ENCODE measurements around the gene DPH1.

The DPH1 gene

GRCh38 chr17:2056206-2057174 lies 26.5 kb downstream of the DPH1 start:
- Histone ChIP-seq H3F3A (ENCODE audit: control insufficient read depth, insufficient read depth) (peaks cover 6% of the 10 kb centered on the region), H3K4me2 (ENCODE audit: low read length) (peak overlapping the region; percentile 96), H3K79me2 (ENCODE audit: control insufficient read depth, low read length) (no peaks in the 10 kb centered on the region), H3K4me1 (ENCODE audit: control insufficient read depth, low read length) (peaks cover 50% of the 10 kb centered on the region), H4K20me1 (ENCODE audit: control insufficient read depth, insufficient read depth, low read depth, low read length) (peaks cover 9% of the 10 kb centered on the region), H3K9me2 (replicated peaks; ENCODE audit: control insufficient read depth, low read length) (no peaks in the 10 kb centered on the region), H3K27me3 (ENCODE audit: control insufficient read depth, low read length) (peaks cover 72% of the 10 kb centered on the region), H3K9me3 (ENCODE audit: control insufficient read depth, insufficient read depth, low read length) (no peaks in the 10 kb centered on the region), H3K4me3 (ENCODE audit: low read length) (peak overlapping the region; percentile 44), H3K27ac (ENCODE audit: low read depth, low read length) (no peak overlapping the region), H3K36me3 (ENCODE audit: control insufficient read depth, low read length) (no peaks in the 10 kb centered on the region)
- TF ChIP-seq EZH2phosphoT487 (IDR thresholded peaks at IDR 0.05; ENCODE audit: borderline replicate concordance, low read length), result peak; percentile 55; the same call in 1 of the 2 replicates
- TF ChIP-seq, protein P1, sequence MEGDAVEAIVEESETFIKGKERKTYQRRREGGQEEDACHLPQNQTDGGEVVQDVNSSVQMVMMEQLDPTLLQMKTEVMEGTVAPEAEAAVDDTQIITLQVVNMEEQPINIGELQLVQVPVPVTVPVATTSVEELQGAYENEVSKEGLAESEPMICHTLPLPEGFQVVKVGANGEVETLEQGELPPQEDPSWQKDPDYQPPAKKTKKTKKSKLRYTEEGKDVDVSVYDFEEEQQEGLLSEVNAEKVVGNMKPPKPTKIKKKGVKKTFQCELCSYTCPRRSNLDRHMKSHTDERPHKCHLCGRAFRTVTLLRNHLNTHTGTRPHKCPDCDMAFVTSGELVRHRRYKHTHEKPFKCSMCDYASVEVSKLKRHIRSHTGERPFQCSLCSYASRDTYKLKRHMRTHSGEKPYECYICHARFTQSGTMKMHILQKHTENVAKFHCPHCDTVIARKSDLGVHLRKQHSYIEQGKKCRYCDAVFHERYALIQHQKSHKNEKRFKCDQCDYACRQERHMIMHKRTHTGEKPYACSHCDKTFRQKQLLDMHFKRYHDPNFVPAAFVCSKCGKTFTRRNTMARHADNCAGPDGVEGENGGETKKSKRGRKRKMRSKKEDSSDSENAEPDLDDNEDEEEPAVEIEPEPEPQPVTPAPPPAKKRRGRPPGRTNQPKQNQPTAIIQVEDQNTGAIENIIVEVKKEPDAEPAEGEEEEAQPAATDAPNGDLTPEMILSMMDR (IDR thresholded peaks at IDR 0.05; ENCODE audit: low read depth, low read length, poor library complexity, severe bottlenecking), result peak; percentile 44

GRCh38 chr17:2057175-2057759 lies 27.3 kb downstream of the DPH1 start:
- H3K27me3 ChIP-seq (ENCODE audit: control insufficient read depth, low read length), result peaks cover 65% of the 10 kb centered on the region
- H3K4me2 ChIP-seq (ENCODE audit: low read length), result no peak overlapping the region
- H3K4me3 ChIP-seq (ENCODE audit: low read length), result no peak overlapping the region
- no peaks in the 10 kb centered on the region for H3K36me3 ChIP-seq (ENCODE audit: control insufficient read depth, low read length)
- H3K9me3 ChIP-seq (ENCODE audit: control insufficient read depth, insufficient read depth, low read length), result no peaks in the 10 kb centered on the region
- H3K27ac ChIP-seq (ENCODE audit: low read depth, low read length), result no peak overlapping the region
- H3K9me2 ChIP-seq (replicated peaks; ENCODE audit: control insufficient read depth, low read length), result no peaks in the 10 kb centered on the region
- no peaks in the 10 kb centered on the region for H3K79me2 ChIP-seq (ENCODE audit: control insufficient read depth, low read length)
- peak; percentile 35 for TF ChIP-seq EZH2phosphoT487 (IDR thresholded peaks at IDR 0.05; ENCODE audit: borderline replicate concordance, low read length)
- TF ChIP-seq, protein P1 (IDR thresholded peaks at IDR 0.05; ENCODE audit: low read depth, low read length, poor library complexity, severe bottlenecking), result no peak
- H3K4me1 ChIP-seq (ENCODE audit: control insufficient read depth, low read length), result peaks cover 50% of the 10 kb centered on the region
- H4K20me1 ChIP-seq (ENCODE audit: control insufficient read depth, insufficient read depth, low read depth, low read length), result peaks cover 9% of the 10 kb centered on the region
- H3F3A ChIP-seq (ENCODE audit: control insufficient read depth, insufficient read depth), result peaks cover 6% of the 10 kb centered on the region

DNA sequence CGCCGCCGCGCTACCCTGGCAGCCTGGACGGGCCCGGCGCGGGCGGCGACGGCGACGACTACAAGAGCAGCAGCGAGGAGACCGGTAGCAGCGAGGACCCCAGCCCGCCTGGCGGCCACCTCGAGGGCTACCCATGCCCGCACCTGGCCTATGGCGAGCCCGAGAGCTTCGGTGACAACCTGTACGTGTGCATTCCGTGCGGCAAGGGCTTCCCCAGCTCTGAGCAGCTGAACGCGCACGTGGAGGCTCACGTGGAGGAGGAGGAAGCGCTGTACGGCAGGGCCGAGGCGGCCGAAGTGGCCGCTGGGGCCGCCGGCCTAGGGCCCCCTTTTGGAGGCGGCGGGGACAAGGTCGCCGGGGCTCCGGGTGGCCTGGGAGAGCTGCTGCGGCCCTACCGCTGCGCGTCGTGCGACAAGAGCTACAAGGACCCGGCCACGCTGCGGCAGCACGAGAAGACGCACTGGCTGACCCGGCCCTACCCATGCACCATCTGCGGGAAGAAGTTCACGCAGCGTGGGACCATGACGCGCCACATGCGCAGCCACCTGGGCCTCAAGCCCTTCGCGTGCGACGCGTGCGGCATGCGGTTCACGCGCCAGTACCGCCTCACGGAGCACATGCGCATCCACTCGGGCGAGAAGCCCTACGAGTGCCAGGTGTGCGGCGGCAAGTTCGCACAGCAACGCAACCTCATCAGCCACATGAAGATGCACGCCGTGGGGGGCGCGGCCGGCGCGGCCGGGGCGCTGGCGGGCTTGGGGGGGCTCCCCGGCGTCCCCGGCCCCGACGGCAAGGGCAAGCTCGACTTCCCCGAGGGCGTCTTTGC lies 28.0 kb downstream of the DPH1 start:
- Histone ChIP-seq H4K20me1 (ENCODE audit: control insufficient read depth, insufficient read depth, low read depth, low read length) (peaks cover 9% of the 10 kb centered on the region), H3K79me2 (ENCODE audit: control insufficient read depth, low read length) (no peaks in the 10 kb centered on the region), H3K27ac (ENCODE audit: low read depth, low read length) (no peak overlapping the region), H3K4me3 (ENCODE audit: low read length) (peak overlapping the region; percentile 48; the same call in 1 of the 2 replicates), H3K4me1 (ENCODE audit: control insufficient read depth, low read length) (peaks cover 50% of the 10 kb centered on the region), H3K9me3 (ENCODE audit: control insufficient read depth, insufficient read depth, low read length) (no peaks in the 10 kb centered on the region), H3K36me3 (ENCODE audit: control insufficient read depth, low read length) (no peaks in the 10 kb centered on the region; the same call in 1 of the 2 replicates), H3K4me2 (ENCODE audit: low read length) (peak overlapping the region; percentile 49), H3F3A (ENCODE audit: control insufficient read depth, insufficient read depth) (peaks cover 6% of the 10 kb centered on the region), H3K27me3 (ENCODE audit: control insufficient read depth, low read length) (peaks cover 63% of the 10 kb centered on the region), H3K9me2 (replicated peaks; ENCODE audit: control insufficient read depth, low read length) (no peaks in the 10 kb centered on the region)
- TF ChIP-seq EZH2phosphoT487 (IDR thresholded peaks at IDR 0.05; ENCODE audit: borderline replicate concordance, low read length), result no peak
- TF ChIP-seq, protein P1 (IDR thresholded peaks at IDR 0.05; ENCODE audit: low read depth, low read length, poor library complexity, severe bottlenecking), result no peak

Data from DOHH2 (cell line).